COR-L47 (cell line): ENCODE results near the gene MLLT10.
"Not testable (repeated sequence)": the region's sequence is repeated elsewhere in the genome, so short reads cannot be mapped to it uniquely, and the experiment has no call there.

Experiments used
- DNase-seq: peaks from one replicate; lab custom pipeline; 2025; lab: John Stamatoyannopoulos, UW

Gene MLLT10

GRCh38 chr10:21528236-21529031 is 5.6 kb upstream of the MLLT10 start:
- no peak for DNase-seq

DNA sequence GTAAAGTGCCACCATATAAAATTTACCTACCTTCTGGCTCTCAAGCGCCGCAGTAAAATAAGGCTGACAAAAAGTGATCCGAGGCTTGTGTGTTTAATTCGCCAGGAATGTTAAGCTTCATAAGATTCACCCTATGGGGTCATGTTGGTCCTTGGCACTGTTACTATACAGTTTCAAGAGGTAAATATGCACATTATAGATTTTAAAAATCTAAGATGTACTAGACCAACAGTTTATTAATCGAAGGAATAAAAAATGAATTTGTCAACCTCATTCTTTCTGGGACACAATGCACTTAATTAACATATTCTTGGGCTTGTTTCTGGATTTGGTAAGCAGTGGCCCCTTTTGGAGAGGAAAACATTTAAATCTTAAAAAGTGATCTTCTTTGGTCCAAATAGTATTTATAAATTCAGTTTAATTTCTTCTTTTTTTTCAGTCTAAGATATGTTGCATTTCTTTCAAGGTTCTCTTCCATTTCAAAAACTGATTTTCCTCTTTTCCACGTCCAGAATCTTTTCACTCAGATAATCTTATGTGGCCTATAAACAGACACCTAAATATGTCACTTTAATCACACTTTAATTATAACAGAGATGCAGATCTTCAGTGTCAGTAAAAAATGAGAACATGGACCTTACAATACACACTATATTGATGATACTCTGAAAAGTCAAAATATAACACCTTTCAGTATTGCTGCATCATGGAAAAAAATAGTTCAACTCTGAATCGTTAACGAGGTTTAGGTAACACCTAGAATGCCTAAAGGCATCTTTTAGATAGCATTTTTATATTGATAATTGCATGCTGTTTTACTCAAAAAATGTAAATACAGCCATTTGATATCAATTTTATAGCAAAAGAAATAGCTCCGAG is 4.8 kb upstream of the MLLT10 start:
- no peak for DNase-seq

DNA sequence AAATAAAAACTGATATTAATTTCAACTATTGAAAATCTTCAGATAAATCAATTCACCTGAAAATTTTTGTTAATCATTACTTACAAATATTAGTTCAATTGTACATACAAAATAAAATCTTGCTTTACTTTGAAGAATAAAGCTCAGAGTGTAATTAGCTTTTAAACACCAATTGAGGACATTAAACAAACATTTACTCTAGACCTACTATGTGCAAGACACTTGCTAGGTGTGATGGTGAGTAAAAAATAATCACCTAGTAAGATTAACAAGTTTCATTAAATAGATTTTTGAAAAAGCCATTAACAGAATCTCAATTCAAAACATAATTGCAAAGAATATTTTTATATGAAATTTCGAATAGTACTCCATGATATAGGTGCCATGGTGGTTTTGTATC is 3.9 kb upstream of the MLLT10 start:
- DNase-seq = no peak

GRCh38 chr10:21530641-21531040 is 3.4 kb upstream of the MLLT10 start:
- no peak for DNase-seq

DNA sequence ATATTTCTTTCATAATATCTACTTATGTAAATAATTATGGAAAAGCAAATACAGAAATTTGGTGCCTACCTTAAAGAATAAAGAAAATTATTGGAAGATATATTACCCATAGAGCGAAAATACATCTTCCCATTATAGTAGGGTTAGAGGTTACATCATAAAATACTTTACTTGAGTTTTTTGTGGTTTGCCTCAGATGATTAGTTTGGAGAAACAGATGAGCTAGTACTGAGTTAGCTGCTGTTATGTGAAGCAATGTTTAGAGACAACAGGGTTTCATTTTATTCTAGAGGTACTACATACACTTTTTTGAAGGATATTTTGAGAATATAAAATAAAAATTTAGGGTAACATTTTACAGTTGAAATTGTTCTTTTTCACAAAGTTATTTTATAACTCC is 2.9 kb upstream of the MLLT10 start:
- DNase-seq = no peak

DNA sequence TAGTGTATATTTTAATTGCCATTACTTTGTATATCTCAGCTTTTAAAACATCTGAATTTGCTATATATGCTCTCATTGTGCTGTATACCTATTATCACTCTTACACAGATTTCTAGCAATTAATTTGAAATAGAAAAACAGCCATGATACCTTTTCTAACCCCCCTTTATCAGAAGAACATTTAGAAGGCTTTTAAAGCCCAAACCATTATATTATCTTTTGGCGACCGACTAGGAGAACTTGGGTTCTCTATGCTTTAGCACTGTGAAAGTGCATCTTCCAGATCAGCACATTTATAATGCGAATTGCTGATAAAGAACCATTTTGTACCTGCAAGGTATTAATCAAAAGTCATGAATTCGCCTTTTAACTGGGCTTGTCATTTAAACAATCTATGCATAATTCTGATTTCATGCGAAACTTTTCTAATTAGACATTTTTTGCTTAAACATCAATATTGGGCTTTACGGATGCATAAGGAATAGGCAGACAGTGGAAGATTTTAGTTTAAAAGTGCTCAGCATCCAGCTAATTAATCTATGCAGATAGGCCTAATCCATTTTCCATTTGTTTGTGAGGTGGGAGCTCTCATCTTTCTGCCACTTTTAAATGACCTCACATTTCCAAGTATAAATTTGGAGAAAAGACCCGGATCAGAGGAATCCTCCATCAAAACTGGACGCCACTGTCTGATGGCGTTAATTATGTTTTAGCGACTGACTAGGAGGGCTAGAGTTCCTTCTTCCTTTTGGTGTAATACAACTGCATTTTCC is 1.2 kb upstream of the MLLT10 start:
- no peak for DNase-seq

DNA sequence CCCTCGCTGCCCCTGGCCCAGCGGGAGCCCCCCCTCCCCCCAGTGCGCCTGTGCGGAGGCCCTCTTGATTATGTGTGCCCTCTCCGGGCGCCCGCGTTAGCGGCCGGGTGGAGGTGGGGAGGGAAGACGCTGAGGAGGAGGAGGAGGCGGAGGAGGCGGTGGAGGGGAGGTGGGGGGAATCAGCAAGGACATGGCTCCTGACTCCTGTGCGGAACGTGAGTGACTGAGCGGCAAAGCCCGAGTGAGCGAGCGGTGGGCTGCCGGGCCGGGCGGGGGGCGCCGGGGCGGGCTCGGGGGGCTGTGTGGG is 201 bp downstream of the MLLT10 start:
- no peak for DNase-seq

GRCh38 chr10:21534604-21535493 is 817 bp downstream of the MLLT10 start:
- DNase-seq = peak; percentile 28

GRCh38 chr10:21535494-21535965 is 1.5 kb downstream of the MLLT10 start:
- no peak for DNase-seq

- DNase-seq = not testable (repeated sequence)
These were observed 1.9 kb downstream of the MLLT10 start for GRCh38 chr10:21535976-21536375.

- no peak for DNase-seq
These were observed 2.8 kb downstream of the MLLT10 start for GRCh38 chr10:21536874-21537273.

DNA sequence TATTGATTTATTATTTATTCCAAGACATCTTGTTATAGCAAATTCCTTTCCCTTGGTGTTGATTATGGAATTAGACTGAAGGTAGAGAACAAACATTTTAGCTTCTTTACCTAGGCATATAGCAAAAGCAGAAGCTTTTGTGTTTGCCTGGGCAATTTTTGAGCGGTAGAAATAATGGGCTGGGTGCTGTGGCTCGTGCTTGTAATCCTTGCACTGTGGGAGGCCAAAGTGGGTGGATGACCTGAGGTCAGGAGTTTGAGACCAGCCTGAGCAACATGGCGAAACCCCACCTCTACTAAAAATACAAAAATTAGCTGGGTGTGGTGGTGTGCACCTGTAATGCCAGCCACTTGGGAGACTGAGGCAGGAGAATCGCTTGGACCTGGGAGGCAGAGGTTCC is 6.7 kb downstream of the MLLT10 start:
- DNase-seq = not testable (repeated sequence)

GRCh38 chr10:21547246-21547645 is 13.2 kb downstream of the MLLT10 start:
- no peak for DNase-seq

DNA sequence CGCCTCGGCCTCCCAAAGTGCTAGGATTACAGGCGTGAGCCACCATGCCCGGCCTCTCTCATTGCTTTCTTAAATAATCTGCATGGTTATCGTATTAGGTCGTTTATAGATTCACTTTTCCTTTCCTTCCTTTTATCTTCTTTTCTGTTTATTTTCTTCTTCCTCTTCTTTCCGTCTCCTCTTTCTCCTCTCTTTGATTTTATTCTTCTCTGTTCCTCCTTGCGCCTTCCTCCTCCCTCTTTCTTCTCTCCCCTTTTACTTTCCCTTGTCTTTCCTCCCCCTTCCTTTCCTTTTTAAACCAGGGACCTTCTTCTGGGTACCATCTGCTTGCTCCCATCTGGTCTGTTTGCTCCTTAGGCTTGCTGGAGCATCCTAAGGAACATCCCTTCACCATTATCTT is 18.6 kb downstream of the MLLT10 start:
- no peak for DNase-seq

- DNase-seq = no peak
These were observed 22.5 kb downstream of the MLLT10 start for GRCh38 chr10:21556527-21556926.

GRCh38 chr10:21558984-21559383 is 25.0 kb downstream of the MLLT10 start:
- not testable (repeated sequence) for DNase-seq

- no peak for DNase-seq
These were observed 36.9 kb downstream of the MLLT10 start for GRCh38 chr10:21570761-21571521.

DNA sequence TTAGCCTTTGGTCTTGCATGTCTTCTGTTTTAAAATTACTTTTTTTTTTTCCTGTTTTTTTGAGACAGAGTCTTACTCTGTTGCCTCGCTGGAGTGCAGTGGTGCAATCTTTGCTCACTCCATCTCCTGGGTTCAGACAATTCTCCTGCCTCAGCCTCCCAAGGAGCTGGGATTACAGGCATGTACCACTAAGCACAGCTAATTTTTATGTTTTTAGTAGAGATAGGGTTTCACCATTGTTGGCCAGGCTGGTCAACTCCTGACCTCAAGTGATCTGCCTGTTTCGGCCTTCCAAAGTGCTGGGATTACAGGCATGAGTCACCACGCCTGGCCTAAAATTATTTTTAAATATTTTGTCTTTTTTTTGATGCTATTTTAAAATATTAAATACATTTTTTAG is 38.5 kb downstream of the MLLT10 start:
- no peak for DNase-seq

GRCh38 chr10:21574514-21574913 is 40.5 kb downstream of the MLLT10 start:
- not testable (repeated sequence) for DNase-seq

- no peak for DNase-seq
These were observed 45.3 kb downstream of the MLLT10 start for GRCh38 chr10:21579291-21579690.

GRCh38 chr10:21581421-21581834 is 47.4 kb downstream of the MLLT10 start:
- DNase-seq = not testable (repeated sequence)
